ENCODE results near the gene NPLOC4.

The NPLOC4 gene

DNA sequence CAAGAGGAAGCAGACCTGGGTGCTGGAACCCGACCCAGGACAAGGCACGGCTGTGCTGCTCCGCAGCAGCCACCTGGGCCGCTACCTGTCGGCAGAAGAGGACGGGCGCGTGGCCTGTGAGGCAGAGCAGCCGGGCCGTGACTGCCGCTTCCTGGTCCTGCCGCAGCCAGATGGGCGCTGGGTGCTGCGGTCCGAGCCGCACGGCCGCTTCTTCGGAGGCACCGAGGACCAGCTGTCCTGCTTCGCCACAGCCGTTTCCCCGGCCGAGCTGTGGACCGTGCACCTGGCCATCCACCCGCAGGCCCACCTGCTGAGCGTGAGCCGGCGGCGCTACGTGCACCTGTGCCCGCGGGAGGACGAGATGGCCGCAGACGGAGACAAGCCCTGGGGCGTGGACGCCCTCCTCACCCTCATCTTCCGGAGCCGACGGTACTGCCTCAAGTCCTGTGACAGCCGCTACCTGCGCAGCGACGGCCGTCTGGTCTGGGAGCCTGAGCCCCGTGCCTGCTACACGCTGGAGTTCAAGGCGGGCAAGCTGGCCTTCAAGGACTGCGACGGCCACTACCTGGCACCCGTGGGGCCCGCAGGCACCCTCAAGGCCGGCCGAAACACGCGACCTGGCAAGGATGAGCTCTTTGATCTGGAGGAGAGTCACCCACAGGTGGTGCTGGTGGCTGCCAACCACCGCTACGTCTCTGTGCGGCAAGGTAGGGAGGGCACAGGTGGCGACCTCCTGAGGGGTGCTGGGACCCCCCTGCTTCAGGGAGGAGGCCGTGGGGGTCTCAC, 108.1 kb downstream of the NPLOC4 start:
- in situ Hi-C loops (cut with MboI; ENCODE audit: low pct_unique_long_range_greater_than_20kb, low sequenced_read_pairs): no loop called here
- DNase-seq: no peak

DNA sequence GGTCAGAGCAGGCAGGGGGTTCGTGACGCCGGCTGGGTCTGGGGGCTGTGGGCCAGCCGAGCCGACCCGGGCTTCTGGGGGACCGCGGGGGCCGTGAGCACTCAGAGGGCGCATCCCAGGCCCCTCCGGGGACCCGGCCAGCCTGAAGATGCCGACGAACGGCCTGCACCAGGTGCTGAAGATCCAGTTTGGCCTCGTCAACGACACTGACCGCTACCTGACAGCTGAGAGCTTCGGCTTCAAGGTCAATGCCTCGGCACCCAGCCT, 108.6 kb downstream of the NPLOC4 start:
- no peak for DNase-seq
- in situ Hi-C loops (cut with MboI; ENCODE audit: low pct_unique_long_range_greater_than_20kb, low sequenced_read_pairs): no loop called here

DNA sequence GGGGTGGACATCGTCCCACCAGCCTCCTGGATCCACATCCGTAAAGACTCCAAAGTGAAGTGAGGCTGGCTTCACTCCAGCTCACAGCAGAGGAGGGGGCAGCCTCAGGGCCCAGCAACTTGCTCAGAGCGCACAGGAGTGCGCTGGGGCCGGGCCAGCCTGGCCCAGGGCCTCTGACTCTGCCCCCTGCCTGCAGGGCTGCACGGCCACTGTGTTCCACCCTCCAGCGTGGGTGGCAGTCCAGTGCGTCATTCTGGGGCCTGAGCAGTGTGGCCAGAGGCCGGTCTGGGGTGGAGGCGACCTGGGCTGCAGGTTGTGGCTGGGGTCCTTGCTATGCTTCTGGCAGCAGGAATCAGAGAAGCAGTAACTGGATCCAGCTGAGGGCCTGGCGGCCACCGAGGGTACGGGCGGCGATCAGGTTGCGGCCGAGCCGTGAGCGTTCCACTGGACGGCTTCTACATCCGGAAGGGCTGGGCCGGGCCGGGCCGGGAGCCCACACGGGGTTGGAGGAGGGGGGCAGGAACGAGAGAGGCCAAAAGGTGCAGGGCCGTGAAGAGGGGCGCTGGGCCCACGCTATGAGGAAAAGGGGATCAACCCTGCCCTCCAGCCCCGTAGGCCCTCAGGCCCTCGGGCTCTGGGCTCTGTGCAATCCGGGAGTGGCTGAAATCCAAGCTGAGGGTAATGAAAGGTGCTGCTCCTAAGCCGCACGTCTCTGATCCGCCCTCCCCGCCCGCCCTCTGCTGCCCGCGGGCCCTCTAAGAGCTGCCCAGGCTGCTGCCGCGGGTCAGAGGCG, 109.1 kb downstream of the NPLOC4 start, which contains the start of gene FSCN2:
TSS of gene FSCN2 (plus strand) at position 787 of the 793 bp plus-strand sequence. CDS start 155 bp downstream, outside the sequence.
- DNase-seq: no peak
- in situ Hi-C loops (cut with MboI; ENCODE audit: low pct_unique_long_range_greater_than_20kb, low sequenced_read_pairs): no loop called here

DNA sequence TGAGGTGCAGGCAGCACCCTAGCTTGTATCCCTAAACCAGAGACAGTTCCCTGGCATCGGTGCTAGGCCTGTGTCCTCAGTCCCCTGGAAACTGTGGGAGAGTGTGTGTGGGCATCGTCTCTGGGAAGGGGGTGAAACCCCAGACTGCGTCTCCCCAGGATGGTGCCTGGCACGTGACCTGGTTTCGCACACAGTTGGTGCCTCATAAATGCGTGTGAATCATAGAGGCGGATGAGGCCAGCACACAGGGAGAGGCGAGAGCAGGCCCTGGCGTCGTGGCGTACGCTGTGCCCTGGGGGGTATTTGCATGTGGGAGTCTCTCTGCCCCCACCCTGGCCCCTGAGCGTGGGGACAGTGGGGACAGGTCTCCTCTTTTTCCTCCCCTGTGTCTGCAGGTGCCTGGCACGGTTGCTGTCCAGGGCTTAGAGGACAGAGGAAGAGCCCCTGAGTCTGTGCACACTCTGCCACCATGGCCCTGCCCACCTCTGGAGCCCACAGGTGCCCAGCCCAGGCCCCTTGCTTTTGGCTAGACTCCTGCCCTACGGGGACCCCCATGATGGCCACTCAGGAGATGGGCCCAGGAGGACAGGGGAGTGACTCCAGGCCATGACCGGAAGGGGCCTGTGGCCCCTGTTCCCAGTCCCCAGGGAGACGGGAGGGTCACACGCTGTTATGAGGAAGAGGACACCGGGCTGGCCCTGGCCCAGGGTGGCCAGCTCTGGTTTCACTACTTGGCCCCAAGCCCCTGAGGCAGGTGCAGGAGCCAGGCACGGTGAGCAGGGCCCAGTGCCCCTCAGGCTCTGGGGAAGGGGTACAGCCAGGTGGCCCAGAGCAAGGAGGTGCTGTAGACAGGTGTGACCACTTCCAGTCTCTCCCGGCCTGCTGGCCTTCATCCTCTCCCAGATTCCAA, 110.0 kb downstream of the NPLOC4 start:
- in situ Hi-C loops (cut with MboI; ENCODE audit: low pct_unique_long_range_greater_than_20kb, low sequenced_read_pairs): no loop called here
- no peak for DNase-seq

DNA sequence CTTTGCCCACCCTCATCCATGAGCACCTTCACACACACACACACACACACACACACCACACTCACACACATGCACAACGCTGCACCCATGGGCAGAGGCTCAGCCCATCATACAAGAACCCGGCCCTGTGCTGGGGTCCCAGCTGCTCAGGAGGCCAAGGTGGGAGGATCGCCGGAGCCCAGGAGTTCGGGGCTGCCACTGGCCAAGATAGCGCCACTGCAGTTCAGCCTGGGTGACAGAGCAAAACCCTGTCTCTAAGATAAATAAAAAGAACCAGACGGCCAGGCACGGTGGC, 112.1 kb downstream of the NPLOC4 start:
- no peak for DNase-seq
- in situ Hi-C loops (cut with MboI; ENCODE audit: low pct_unique_long_range_greater_than_20kb, low sequenced_read_pairs): no loop called here

DNA sequence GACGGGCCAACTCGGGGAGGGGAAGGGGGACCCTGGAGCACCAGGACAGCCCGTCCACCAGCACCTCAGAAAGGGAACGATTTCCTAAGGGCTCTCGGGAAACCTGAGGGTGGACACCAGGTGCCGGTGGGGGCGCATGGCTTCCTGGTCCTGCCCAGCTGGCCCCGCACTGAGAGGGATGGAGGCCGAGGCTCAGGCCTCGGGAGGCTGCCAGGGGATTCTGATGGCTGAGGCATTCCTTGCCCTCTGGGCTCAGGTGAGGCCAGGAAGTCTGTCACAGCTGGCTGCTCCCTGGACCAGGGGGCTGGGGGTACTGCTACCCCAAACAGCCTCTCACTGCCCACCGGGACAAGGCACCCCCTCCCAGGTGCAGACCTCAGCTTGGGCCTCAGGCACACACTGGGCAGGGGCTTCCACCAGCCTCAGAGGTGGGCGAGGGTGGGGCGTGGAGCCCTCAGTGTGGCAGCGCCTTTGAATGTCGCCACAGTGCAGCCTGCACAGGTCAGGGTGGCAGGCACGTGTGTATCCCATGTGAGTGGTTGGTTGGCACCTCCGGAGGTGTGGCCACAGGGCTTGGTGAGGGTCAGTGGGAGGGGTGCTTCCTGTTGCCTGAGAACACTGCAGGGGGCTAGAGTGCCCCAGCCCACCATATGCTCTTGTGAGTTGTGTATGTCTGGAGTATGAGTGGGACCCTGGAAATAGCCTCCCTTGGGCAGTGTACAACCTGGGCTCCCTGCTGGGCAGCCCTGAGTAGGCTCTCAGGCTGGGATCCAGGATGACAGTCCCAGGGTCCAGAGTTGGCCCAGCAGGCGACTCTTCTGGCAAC, 112.7 kb downstream of the NPLOC4 start:
- no peak for DNase-seq
- in situ Hi-C loops (cut with MboI; ENCODE audit: low pct_unique_long_range_greater_than_20kb, low sequenced_read_pairs): no loop called here

DNA sequence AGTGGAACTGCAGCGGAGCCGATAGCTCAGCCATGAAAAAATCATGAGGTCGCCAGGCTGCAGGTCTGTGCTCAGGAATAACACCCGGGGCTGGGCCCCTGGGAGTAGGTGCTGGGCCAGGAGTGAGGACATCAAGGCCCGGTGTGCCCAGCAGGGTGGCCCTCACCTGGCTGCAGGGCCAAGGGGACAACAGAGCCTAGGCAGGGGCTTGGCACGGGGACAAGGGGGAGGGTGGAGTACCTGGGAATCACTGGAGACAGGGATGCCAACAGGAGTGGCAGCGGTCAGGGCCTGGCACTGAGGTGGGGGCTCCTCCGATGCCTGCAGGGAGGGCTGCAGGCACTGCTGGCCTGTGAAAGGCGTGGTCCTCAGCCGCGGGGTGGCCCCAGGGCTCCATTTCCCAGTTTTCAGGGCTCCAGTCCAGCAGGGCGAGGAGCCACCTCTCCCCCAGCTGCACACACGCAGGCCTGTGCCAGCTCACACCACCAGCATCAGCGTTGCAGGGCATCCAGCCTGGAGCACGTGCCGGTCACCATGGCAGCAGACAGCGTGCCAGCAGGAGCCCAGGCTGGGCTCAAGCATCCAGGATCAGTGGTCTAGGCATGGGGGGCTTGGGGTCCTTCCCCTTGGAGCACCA, 113.4 kb downstream of the NPLOC4 start:
- DNase-seq: no peak
- in situ Hi-C loops (cut with MboI; ENCODE audit: low pct_unique_long_range_greater_than_20kb, low sequenced_read_pairs): no loop called here

DNA sequence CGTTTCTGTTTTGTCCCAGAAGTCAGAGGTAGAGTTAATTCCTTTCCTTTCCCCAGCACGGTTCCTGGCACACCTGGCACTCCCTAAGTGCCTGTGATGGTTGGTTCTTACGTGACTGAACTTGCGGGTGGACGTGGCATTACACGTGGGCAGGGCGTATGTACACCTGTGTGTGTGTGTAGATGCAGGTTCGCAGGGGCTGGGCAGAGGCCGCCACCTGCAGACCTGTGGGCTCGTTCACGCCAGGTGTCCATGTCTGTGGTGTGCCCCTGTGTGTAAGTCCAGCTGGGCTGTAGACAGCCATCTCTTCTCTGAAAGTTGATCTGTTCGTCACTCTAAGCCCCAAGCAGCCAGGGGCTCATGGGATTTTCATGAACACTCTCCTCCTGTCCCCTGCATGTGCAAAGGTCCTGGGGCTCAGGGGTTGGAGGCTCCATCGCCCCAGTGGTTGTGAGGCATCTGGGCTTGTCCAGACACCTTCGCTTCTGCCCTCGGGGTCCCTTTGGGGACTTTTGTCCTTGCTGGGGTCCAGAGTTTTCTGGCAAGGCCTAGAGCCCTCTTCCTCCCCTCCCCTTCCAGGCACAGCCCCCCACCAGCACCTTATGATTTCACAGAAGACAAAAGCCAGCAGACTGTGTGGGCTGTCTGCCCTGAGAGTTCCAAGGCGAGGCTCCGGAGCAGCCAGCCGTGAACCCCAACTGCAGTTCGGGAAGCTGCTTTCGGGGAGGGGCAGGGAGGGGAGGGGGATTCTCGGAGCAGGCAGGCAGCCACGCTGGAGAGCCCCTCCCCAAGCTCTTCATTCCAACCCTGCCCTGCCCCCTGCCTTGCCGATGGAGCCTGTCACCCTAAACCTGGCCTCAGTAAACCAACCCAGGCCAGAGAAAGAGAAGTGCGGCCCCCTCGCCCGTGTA, 114.2 kb downstream of the NPLOC4 start:
- peak; percentile 61 for DNase-seq
- in situ Hi-C loops (cut with MboI; ENCODE audit: low pct_unique_long_range_greater_than_20kb, low sequenced_read_pairs): no loop called here

DNA sequence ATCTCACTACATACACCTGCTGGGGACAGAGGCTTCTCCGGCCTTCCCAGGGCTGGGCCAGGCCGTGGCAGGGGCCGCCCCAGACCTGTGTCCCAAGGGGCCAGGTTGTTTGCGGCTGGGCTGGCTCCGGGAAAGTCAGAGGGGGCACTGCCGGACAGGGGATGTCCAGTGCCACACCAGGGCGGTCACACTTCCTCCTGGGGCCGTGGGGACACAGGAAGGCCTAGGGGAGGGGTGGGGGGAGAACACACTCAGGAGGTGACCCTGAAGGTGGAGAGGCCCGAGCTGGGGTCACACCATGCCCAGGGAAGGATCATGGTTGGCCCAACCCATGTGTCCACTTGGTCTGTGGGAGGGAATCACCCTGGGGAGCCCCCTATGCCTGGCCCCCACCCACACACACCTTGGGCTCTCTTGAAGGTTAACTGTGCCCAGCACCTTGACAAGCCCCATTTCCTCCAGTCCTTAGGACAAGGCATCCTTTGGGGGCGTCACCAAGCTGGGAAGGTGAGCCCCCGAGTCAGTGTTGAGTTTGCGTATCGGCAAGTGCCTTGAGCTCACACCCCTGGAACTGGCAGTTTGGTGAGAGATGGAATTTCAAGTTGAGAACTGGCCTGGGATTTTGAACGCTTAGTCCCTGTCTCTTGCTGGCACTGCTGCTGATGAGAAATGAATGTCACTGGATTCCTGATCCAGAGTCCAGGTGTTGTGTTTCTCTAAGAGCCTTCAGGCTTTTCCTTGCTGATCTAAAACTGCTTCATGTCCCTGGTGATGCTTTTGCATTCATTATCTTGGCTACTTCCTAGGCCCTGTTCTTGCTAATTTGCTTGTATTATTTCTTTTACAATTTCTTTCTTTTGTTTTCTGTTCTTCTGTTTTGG, 116.7 kb downstream of the NPLOC4 start:
- no peak for DNase-seq
- in situ Hi-C loops (cut with MboI; ENCODE audit: low pct_unique_long_range_greater_than_20kb, low sequenced_read_pairs): no loop called here

DNA sequence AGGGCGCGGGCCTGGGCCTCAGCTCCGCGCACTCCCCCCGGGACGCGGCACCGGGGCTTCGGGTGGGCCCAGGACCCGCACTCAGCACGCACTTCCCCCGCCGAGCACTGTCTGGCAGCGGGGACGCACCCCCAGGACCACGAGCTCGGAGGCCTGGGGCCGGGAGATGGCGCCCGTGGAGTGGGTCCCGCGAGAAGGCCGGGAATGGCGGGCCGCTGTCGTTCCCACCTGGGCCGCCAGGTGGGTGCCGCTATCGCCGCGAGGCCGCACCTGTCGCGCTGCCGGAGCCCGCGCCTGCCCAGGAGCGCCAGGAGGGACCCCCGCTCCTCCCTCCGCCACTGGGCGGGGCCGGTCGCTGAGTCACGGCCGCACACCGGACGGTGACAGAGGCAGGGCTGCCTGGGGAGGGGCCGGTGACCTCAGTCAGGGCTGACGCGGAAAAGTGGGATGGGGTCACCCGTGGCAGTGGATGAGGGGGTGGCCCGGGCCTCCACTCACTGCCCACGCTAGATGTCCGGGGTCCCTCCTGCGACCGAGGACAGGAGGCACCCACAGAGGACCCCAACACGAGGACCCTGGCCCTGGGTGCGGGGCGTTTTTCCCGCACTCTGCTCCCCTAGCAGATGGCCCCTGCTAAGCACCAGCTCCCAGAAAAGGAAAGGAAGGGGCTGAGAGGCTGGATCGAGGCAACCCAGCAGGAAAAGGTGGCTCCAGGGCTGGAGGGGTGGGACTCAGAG, 117.5 kb downstream of the NPLOC4 start:
- DNase-seq: no peak
- in situ Hi-C loops (cut with MboI; ENCODE audit: low pct_unique_long_range_greater_than_20kb, low sequenced_read_pairs): no loop called here

DNA sequence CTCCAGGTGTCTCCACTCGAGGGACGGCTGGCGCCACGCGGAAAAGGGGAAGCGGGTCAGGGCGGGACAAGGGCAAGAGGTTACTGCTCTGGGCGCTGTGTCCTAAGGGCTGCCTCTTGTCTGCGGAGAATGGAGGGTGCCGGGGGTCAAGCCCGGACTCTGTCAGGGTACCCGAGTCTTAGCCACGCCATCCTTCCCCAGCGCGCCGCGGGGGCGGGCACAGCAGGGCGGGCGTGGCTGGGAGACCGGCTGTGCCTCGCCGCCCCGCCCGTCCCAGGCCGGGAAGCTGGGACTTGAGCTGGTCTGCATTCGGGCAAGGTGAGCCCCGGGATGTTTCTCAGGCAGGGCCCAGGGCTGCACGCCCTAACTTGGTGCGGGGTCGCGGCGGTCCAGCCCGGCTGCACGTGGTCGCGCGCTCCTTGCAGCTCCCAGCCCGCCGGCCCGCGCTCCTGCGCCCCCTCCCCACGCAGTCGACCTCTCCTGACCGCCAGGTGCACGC, 118.1 kb downstream of the NPLOC4 start:
- in situ Hi-C loops (cut with MboI; ENCODE audit: low pct_unique_long_range_greater_than_20kb, low sequenced_read_pairs): no loop called here
- DNase-seq: no peak

DNA sequence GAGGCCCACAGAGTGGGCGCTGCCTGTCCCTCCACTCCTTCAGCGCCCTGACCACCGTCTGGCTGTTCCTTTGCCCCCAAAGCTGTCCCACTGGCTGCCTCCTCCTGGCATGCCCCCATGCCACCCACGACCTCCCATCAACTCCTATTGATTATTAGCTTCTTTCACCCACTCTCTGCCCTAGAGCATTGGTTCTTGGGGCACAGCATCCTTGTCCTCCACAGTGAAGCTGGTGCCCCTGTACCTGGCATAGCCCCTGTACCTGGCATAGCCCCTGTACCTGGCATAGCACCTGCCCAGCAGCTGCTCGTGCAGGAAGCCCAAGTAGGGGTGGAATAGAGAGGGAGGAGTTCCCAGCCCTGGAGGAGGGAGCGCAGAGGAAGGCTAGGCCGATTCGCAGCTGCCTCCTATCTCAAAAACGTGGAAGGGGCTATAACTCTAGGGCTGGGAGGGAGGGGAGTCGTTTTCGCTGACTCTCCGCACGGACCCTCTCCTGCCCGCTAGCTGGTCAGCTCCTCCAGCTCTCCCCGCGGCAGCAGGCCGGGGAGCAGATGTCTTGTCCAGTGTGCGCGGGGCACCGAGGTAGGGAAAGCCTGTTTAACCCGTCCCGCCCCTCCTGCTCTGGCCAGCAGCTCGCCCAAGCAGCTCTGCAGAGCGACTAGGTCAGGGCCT, 118.7 kb downstream of the NPLOC4 start:
- DNase-seq: no peak
- in situ Hi-C loops (cut with MboI; ENCODE audit: low pct_unique_long_range_greater_than_20kb, low sequenced_read_pairs): no loop called here

DNA sequence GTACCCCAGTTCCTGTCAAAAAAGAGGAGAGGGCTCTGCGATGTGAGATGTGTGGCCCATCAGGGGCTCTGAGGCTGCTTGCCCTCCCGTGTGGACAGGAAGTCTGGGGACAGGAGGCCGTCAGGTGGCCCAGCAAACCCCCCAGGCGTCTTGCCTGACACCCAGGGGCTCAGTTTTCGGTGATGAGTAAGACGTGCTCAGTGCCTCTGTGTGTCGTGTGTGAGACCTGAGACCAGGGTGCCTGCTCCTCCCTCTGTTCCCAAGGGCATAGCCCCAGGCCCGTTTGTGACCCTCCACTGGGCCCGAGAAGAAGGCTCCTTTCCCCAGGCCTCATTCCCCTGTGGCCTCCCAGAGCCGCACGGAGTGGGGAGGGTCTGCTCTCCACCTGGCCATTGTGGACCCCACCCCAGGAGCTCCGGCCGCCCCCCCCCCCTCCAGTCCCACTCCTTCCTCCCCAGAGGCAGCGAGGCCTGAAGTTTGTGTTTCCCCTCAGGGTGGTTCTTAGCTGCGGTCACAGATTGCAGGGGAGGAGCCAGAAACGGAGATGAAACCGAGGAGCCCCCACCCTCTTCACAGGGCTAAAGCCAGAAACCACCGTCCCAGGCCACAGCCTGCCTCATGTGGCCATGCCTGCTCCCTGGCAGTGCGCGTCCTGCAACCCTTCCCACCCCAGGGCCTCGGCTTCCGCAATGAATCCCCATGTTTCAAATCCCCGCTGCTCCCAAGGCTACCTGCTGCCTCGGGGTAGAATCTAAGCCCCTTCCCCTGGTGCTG, 119.4 kb downstream of the NPLOC4 start:
- DNase-seq: peak; percentile 83
- in situ Hi-C loops (cut with MboI; ENCODE audit: low pct_unique_long_range_greater_than_20kb, low sequenced_read_pairs): no loop called here

DNA sequence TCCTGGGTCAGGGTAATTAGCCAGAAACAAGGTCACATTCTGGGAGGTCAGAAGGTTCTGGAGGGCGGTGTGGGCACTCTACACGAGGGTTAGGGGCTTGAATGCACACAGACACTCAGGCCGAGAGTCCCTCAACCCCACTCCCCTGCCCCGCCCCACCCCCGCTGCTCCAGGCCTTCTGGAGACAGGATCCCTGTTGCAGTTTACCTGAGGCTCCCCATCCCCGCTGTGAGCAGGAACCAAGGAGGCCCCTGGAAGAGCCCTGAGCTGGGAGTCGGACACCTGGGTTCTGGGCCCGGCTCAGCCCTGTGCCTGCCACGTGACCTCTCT, 119.9 kb downstream of the NPLOC4 start:
- in situ Hi-C loops (cut with MboI; ENCODE audit: low pct_unique_long_range_greater_than_20kb, low sequenced_read_pairs): no loop called here

DNA sequence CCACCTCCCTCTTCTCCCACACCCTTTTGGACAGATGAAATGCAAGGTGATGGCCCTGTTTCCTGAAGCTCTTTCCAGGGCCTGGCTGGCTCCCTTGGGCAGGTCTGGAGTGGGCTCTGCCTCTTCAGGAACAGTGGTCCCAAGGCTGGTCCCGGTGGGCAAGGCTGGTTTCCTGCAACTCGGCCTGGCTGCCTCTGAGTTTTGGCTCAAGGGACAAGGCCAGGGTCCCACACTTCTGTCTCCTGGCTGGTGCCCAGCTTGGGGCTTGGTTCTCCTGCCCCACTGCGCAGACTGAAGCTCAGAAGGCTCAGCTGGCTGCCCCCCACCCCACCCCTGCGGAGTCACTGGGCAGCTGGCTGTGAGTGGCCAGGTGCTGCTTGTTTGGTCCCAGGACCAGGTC, 120.5 kb downstream of the NPLOC4 start:
- in situ Hi-C loops (cut with MboI; ENCODE audit: low pct_unique_long_range_greater_than_20kb, low sequenced_read_pairs): no loop called here
- no peak for DNase-seq

More for the DNA sequence above, 119.9 kb downstream of the NPLOC4 start:
- no peak for DNase-seq
